ENCODE data around the gene CBLN3. TPM values are rescaled to one million over a fixed set of nuclear protein-coding genes. Genes with fewer than 3 reads are reported as not detected.
"Not testable (repeated sequence)": the region's sequence is repeated elsewhere in the genome, so short reads cannot be mapped to it uniquely, and the experiment has no call there.

CBLN3 gene
- total and polyA plus RNA-seq, 2 of the 4 experiments (the other 2 are of a cell fraction), result 0.72 to 4.5 TPM

- H2AK5ac ChIP-seq (ENCODE audit: low read depth, low read length), result 0 out of 2 replicates have a peak overlapping the region, but pooled peaks have one; percentile 14
- in situ Hi-C loops (cut with MboI; ENCODE audit: low sequenced_read_pairs) (no loop called here), intact Hi-C loops (cut with micrococcal nuclease) (no loop called here), dilution Hi-C loops (cut with HindIII; ENCODE audit: low sequenced_read_pairs, unreplicated experiment) (no loop called here)
- peaks cover 10% of the 10 kb centered on the region for H3K27me3 ChIP-seq (ENCODE audit: control insufficient read depth, insufficient read depth, low read length)
- DNase-seq (no peak), ATAC-seq (ENCODE audit: low read depth) (no peak)
- H3K18ac ChIP-seq (ENCODE audit: low read depth, low read length), result no peak overlapping the region
- 86% methylated on average over 1 of the region's 2 CpGs; no CpG with 5 or more reads in 1 of the 2 experiments for WGBS, 2 experiments (ENCODE audit: extremely low coverage in 2 of 2, insufficient read length in 1 of 2)
- 0 out of 2 replicates have a peak overlapping the region, but pooled peaks have one; percentile 15 for H3K23ac ChIP-seq (ENCODE audit: low read depth, low read length)
- H3K9me3 ChIP-seq (ENCODE audit: control insufficient read depth, insufficient read depth, low read length), result no peaks in the 10 kb centered on the region
- peaks cover 7% of the 10 kb centered on the region for H3K4me1 ChIP-seq (ENCODE audit: control insufficient read depth, insufficient read depth, low read length)
- H4K8ac ChIP-seq (ENCODE audit: low read depth in 2 of 2, low read length in 2 of 2), result peak overlapping the region in 1 of 2 experiments; percentile 7; a peak in 1 of 4 replicates
- H2AK9ac ChIP-seq (replicated peaks; ENCODE audit: low read depth, low read length, poor library complexity), result no peak overlapping the region
- peak overlapping the region; percentile 34; the same call in 1 of the 2 replicates for H3K27ac ChIP-seq (ENCODE audit: insufficient read depth, low read length)
- no peak overlapping the region for H3K4ac ChIP-seq (ENCODE audit: low read depth, low read length)
- no peaks in the 10 kb centered on the region for H3K36me3 ChIP-seq (ENCODE audit: control insufficient read depth, insufficient read depth, low read length)
- H3K14ac ChIP-seq (replicated peaks; ENCODE audit: low read depth, low read length), result no peak overlapping the region; the same call in 1 of the 2 replicates
- peaks cover 5% of the 10 kb centered on the region; the same call in 1 of the 2 replicates for H3K9me1 ChIP-seq (ENCODE audit: insufficient read depth, low read length)
- no peak overlapping the region for H3K56ac ChIP-seq (ENCODE audit: extremely low read depth, insufficient read depth, low read length)
- no peak overlapping the region for H2BK5ac ChIP-seq (ENCODE audit: low read depth, low read length, poor library complexity, severe bottlenecking)
- no peak for TF ChIP-seq CTCF (conservative IDR thresholded peaks at IDR 0.05; ENCODE audit: low read depth, low read length)
- TF ChIP-seq CHD1 (IDR thresholded peaks at IDR 0.05; ENCODE audit: low read depth, low read length), result no peak
- TF ChIP-seq NFE2L2 (IDR thresholded peaks at IDR 0.05; ENCODE audit: low read depth, low read length), result no peak
- TF ChIP-seq RAD21 (IDR thresholded peaks at IDR 0.05; ENCODE audit: low read length), result no peak
- H3K4me3 ChIP-seq (ENCODE audit: insufficient read depth, low read depth, low read length), result no peak overlapping the region
- H4K91ac ChIP-seq (ENCODE audit: insufficient read depth, low read depth, low read length), result no peak overlapping the region
- no TSS peak for BruUV-seq (replicated peaks)
- CTCF ChIA-PET, result no interaction called here
- H3K9ac ChIP-seq (ENCODE audit: low read depth, low read length), result no peak overlapping the region
- H3K79me1 ChIP-seq (ENCODE audit: low read depth in 1 of 2, low read length in 2 of 2), result no peaks in the 10 kb centered on the region
- H2BK15ac ChIP-seq (ENCODE audit: low read depth, low read length), result no peak overlapping the region
- H2AFZ ChIP-seq (replicated peaks; ENCODE audit: low read length, poor library complexity), result peak overlapping the region; percentile 68
- H2BK20ac ChIP-seq (ENCODE audit: low read depth, low read length), result no peak overlapping the region
- no peak overlapping the region for H2BK120ac ChIP-seq (ENCODE audit: low read depth, low read length)
- H4K5ac ChIP-seq (ENCODE audit: low read depth, low read length), result no peak overlapping the region
- POLR2A ChIA-PET (ENCODE audit: unreplicated experiment), result interaction anchor here (1.3 kb wide), 1 partner anchor 9 kb away, joined by 3 read pairs; no protein-coding TSS in a partner anchor
- H4K20me1 ChIP-seq (ENCODE audit: insufficient read depth, low read length), result no peaks in the 10 kb centered on the region
- H3K4me2 ChIP-seq (ENCODE audit: low read depth, low read length), result peak overlapping the region; percentile 28; the same call in 1 of the 2 replicates
Observed at GRCh38 chr14:24388474-24389179, 40.8 kb downstream of the CBLN3 start.

- BruUV-seq (replicated peaks); ATAC-seq (ENCODE audit: low read depth); H4K8ac ChIP-seq (ENCODE audit: low read depth in 2 of 2, low read length in 2 of 2); H2BK5ac ChIP-seq (ENCODE audit: low read depth, low read length, poor library complexity, severe bottlenecking); H3K9me1 ChIP-seq (ENCODE audit: insufficient read depth, low read length); POLR2A ChIA-PET (ENCODE audit: unreplicated experiment); H3K9ac ChIP-seq (ENCODE audit: low read depth, low read length); in situ Hi-C loops (cut with MboI; ENCODE audit: low sequenced_read_pairs); H3K4ac ChIP-seq (ENCODE audit: low read depth, low read length); H3K23ac ChIP-seq (ENCODE audit: low read depth, low read length); H3K4me2 ChIP-seq (ENCODE audit: low read depth, low read length); H3K18ac ChIP-seq (ENCODE audit: low read depth, low read length); H3K14ac ChIP-seq (replicated peaks; ENCODE audit: low read depth, low read length); H2AK9ac ChIP-seq (replicated peaks; ENCODE audit: low read depth, low read length, poor library complexity); H4K91ac ChIP-seq (ENCODE audit: insufficient read depth, low read depth, low read length); intact Hi-C loops (cut with micrococcal nuclease); H2AFZ ChIP-seq (replicated peaks; ENCODE audit: low read length, poor library complexity); H4K5ac ChIP-seq (ENCODE audit: low read depth, low read length); H3K79me1 ChIP-seq (ENCODE audit: low read depth in 1 of 2, low read length in 2 of 2); H2BK20ac ChIP-seq (ENCODE audit: low read depth, low read length); H4K20me1 ChIP-seq (ENCODE audit: insufficient read depth, low read length); H3K56ac ChIP-seq (ENCODE audit: extremely low read depth, insufficient read depth, low read length); H3K9me3 ChIP-seq (ENCODE audit: control insufficient read depth, insufficient read depth, low read length); H3K4me3 ChIP-seq (ENCODE audit: insufficient read depth, low read depth, low read length); H3K27ac ChIP-seq (ENCODE audit: insufficient read depth, low read length); H2BK15ac ChIP-seq (ENCODE audit: low read depth, low read length); CTCF ChIA-PET; H2BK120ac ChIP-seq (ENCODE audit: low read depth, low read length); H3K4me1 ChIP-seq (ENCODE audit: control insufficient read depth, insufficient read depth, low read length); DNase-seq; dilution Hi-C loops (cut with HindIII; ENCODE audit: low sequenced_read_pairs, unreplicated experiment); H3K36me3 ChIP-seq (ENCODE audit: control insufficient read depth, insufficient read depth, low read length); H2AK5ac ChIP-seq (ENCODE audit: low read depth, low read length): not testable (repeated sequence)
- H3K27me3 ChIP-seq (ENCODE audit: control insufficient read depth, insufficient read depth, low read length), result peaks cover 10% of the 10 kb centered on the region
- WGBS, 2 experiments (ENCODE audit: extremely low coverage in 2 of 2, insufficient read length in 1 of 2), result no CpG with 5 or more reads among the region's 5 CpGs
Observed at GRCh38 chr14:24387579-24387978, 41.9 kb downstream of the CBLN3 start.

All from IMR-90 (cell line).